ENCODE results near the gene GRM1.

Gene GRM1

GRCh38 chr6:146359131-146359530, 330.3 kb downstream of the GRM1 start:
- Histone ChIP-seq H4K20me1 (ENCODE audit: insufficient read depth, low read length) (no peaks in the 10 kb centered on the region), H3K4me1 (ENCODE audit: low read length) (no peaks in the 10 kb centered on the region), H3K9me3 (ENCODE audit: insufficient read depth, low read length) (no peaks in the 10 kb centered on the region), H2AFZ (ENCODE audit: low read depth, low read length) (no peak overlapping the region), H3K9ac (ENCODE audit: low read length) (no peak overlapping the region), H3K79me2 (ENCODE audit: low read length) (no peaks in the 10 kb centered on the region), H3K4me2 (ENCODE audit: low read length) (no peak overlapping the region), H3K4me3 (ENCODE audit: low read length) (no peak overlapping the region), H3K27ac (ENCODE audit: low read length) (no peak overlapping the region), H3K27me3 (ENCODE audit: low read depth, low read length) (no peaks in the 10 kb centered on the region), H3K36me3 (replicated peaks; ENCODE audit: low read depth, low read length) (no peaks in the 10 kb centered on the region)
- TF ChIP-seq CTCF (IDR thresholded peaks at IDR 0.05; ENCODE audit: low read depth, low read length) (no peak), EZH2phosphoT487 (IDR thresholded peaks at IDR 0.05; ENCODE audit: low read depth) (no peak)

GRCh38 chr6:146361128-146361924, 332.5 kb downstream of the GRM1 start:
- H2AFZ ChIP-seq (ENCODE audit: low read depth, low read length) = no peak overlapping the region
- H3K4me3 ChIP-seq (ENCODE audit: low read length) = no peak overlapping the region
- no peaks in the 10 kb centered on the region for H4K20me1 ChIP-seq (ENCODE audit: insufficient read depth, low read length)
- no peak for TF ChIP-seq CTCF (IDR thresholded peaks at IDR 0.05; ENCODE audit: low read depth, low read length)
- TF ChIP-seq EZH2phosphoT487 (IDR thresholded peaks at IDR 0.05; ENCODE audit: low read depth) = no peak
- H3K9ac ChIP-seq (ENCODE audit: low read length) = no peak overlapping the region
- no peak overlapping the region for H3K27ac ChIP-seq (ENCODE audit: low read length)
- no peaks in the 10 kb centered on the region for H3K27me3 ChIP-seq (ENCODE audit: low read depth, low read length)
- H3K79me2 ChIP-seq (ENCODE audit: low read length) = no peaks in the 10 kb centered on the region
- H3K4me1 ChIP-seq (ENCODE audit: low read length) = no peaks in the 10 kb centered on the region
- no peaks in the 10 kb centered on the region for H3K9me3 ChIP-seq (ENCODE audit: insufficient read depth, low read length)
- no peaks in the 10 kb centered on the region for H3K36me3 ChIP-seq (replicated peaks; ENCODE audit: low read depth, low read length)
- H3K4me2 ChIP-seq (ENCODE audit: low read length) = no peak overlapping the region

- Histone ChIP-seq H3K4me2 (ENCODE audit: low read length) (no peak overlapping the region), H3K27ac (ENCODE audit: low read length) (no peak overlapping the region)
Observed at GRCh38 chr6:146363838-146364607, 335.2 kb downstream of the GRM1 start.

More at GRCh38 chr6:146363838-146364607, 335.2 kb downstream of the GRM1 start:
- Histone ChIP-seq H3K4me3 (ENCODE audit: low read length) (no peak overlapping the region), H2AFZ (ENCODE audit: low read depth, low read length) (no peak overlapping the region), H4K20me1 (ENCODE audit: insufficient read depth, low read length) (no peaks in the 10 kb centered on the region), H3K9me3 (ENCODE audit: insufficient read depth, low read length) (no peaks in the 10 kb centered on the region), H3K79me2 (ENCODE audit: low read length) (no peaks in the 10 kb centered on the region), H3K4me1 (ENCODE audit: low read length) (no peaks in the 10 kb centered on the region), H3K9ac (ENCODE audit: low read length) (no peak overlapping the region), H3K36me3 (replicated peaks; ENCODE audit: low read depth, low read length) (no peaks in the 10 kb centered on the region), H3K27me3 (ENCODE audit: low read depth, low read length) (no peaks in the 10 kb centered on the region)
- TF ChIP-seq CTCF (IDR thresholded peaks at IDR 0.05; ENCODE audit: low read depth, low read length) = no peak
- no peak for TF ChIP-seq EZH2phosphoT487 (IDR thresholded peaks at IDR 0.05; ENCODE audit: low read depth)

Measured in OCI-LY3 (cell line).